ENCODE measurements around the gene PAX2. TPM values are rescaled to one million over a fixed set of nuclear protein-coding genes. Genes with fewer than 3 reads are reported as not detected.

Gene PAX2
- total RNA-seq, 1 donor from 2014 or later, result 20.2 TPM

DNA sequence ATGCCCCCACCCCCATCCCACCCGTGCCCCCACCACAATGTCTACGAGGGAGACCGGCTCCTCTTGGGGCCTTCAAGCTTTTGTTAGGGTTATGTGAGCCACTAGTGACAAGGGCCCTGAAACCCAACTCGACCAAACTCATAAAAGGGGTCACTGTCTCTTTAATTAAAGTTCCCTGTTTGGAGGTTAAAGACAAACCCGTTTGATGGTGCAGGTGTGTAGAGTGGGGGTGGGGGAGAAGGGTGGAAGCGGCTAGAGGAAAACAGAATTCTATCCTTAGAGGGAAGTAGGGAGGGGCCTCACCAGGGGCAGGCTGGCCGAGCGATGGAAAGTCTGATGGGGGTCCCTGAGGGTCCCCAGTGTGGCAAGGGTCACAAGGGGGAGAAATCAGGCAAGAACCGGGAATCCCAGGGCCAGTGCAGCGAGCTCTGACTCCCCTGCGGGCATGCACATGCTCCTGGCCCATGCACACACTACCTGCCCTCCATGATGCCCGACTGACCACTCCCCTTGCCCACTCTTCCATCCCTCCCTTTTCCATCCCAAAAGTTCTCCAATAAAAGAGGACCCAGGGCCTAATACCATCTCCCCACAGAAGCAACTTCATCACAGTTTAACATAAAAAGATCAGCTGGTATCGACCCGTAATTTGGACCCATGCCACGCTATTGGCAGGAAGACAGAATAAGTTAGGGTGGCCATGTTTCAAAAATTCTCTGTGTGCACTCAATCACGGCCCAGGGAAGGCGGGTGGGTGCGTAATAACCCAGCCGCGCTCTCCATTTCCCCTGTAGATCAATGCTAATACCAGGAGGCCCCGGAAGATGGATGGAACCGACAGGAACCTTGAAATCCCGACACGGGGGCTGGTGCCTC lies 131.4 kb downstream of the PAX2 start:
- no peak for DNase-seq (ENCODE audit: low read depth)
- H3K4me3 ChIP-seq (ENCODE audit: low read depth, low read length), result no peak overlapping the region
- TF ChIP-seq, protein P1, sequence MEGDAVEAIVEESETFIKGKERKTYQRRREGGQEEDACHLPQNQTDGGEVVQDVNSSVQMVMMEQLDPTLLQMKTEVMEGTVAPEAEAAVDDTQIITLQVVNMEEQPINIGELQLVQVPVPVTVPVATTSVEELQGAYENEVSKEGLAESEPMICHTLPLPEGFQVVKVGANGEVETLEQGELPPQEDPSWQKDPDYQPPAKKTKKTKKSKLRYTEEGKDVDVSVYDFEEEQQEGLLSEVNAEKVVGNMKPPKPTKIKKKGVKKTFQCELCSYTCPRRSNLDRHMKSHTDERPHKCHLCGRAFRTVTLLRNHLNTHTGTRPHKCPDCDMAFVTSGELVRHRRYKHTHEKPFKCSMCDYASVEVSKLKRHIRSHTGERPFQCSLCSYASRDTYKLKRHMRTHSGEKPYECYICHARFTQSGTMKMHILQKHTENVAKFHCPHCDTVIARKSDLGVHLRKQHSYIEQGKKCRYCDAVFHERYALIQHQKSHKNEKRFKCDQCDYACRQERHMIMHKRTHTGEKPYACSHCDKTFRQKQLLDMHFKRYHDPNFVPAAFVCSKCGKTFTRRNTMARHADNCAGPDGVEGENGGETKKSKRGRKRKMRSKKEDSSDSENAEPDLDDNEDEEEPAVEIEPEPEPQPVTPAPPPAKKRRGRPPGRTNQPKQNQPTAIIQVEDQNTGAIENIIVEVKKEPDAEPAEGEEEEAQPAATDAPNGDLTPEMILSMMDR (conservative IDR thresholded peaks at IDR 0.05; ENCODE audit: low read depth, low read length), result no peak

GRCh38 chr10:100877461-100877850 lies 132.1 kb downstream of the PAX2 start:
- no peak overlapping the region for H3K4me3 ChIP-seq (ENCODE audit: low read depth, low read length)
- DNase-seq (ENCODE audit: low read depth), result no peak
- TF ChIP-seq, protein P1 (conservative IDR thresholded peaks at IDR 0.05; ENCODE audit: low read depth, low read length), result no peak

GRCh38 chr10:100878291-100878910 lies 133.0 kb downstream of the PAX2 start:
- H3K4me3 ChIP-seq (ENCODE audit: low read depth, low read length), result no peak overlapping the region
- DNase-seq (ENCODE audit: low read depth), result no peak
- TF ChIP-seq, protein P1 (conservative IDR thresholded peaks at IDR 0.05; ENCODE audit: low read depth, low read length), result peak; percentile 87

Other genes starting within 250 kb of the PAX2 start
- gene SEC31B, start 225.7 kb upstream of the PAX2 start, total RNA-seq, result 0.87 and 2.9 TPM in 2 replicates
- gene NDUFB8, start 215.7 kb upstream of the PAX2 start, total RNA-seq, result 217 and 269 TPM in 2 replicates
- gene HIF1AN, start 209.6 kb upstream of the PAX2 start, total RNA-seq, result 6.1 and 7.0 TPM in 2 replicates
- gene SLF2, start 167.4 kb downstream of the PAX2 start, total RNA-seq, result 22.0 and 25.6 TPM in 2 replicates
- gene SEMA4G, start 223.9 kb downstream of the PAX2 start, total RNA-seq, result 1.2 and 7.9 TPM in 2 replicates
- 99.6 and 134 TPM in 2 replicates for gene MRPL43, start 241.9 kb downstream of the PAX2 start, total RNA-seq
- gene TWNK, start 242.0 kb downstream of the PAX2 start, total RNA-seq, result 5.2 and 9.7 TPM in 2 replicates

Data from epithelial cell of proximal tubule (primary cell).